ENCODE results near the gene MYG1.
"Not testable (repeated sequence)": the region's sequence is repeated elsewhere in the genome, so short reads cannot be mapped to it uniquely, and the experiment has no call there.

Gene MYG1

DNA sequence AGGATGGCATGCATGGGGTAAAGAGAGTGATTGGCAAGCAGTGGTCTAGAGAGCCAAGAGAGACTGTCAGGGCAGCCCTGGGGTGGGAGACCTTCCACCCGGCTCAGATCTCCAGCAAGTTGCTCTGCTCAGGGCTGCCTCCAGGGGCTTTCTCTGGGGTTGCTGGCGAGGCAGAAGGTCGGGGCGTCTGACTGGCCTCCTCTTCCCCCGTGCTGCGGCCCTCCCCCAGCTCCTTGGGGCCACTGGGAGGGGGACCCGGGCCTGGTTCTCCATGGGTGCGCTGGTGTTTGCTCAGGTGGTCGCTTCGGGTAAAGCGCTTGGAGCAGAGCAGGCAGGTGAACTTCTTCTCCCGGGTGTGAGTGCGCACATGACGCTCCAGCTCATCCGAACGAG, 28.5 kb downstream of the MYG1 start:
- DNase-seq: no peak

DNA sequence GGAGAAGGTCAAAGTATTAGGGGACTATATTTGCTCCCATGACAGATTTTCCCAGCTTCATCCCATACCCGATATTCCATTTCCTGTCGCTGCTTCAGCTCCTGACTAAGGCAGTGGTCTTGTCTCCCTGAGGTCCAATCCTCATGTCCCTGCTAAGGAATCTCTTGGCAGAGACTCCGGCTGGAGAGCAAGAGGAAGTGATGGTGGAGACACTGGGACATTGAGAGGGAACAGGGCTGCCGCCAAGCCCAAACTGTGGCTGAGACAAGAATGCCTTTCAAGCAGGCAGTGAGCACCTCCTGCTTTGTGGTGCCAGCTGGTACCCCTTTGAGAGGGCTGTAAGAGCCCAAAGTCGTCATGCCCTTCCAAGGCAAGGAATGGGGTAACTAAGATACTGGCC, 31.2 kb downstream of the MYG1 start:
- DNase-seq: no peak

DNA sequence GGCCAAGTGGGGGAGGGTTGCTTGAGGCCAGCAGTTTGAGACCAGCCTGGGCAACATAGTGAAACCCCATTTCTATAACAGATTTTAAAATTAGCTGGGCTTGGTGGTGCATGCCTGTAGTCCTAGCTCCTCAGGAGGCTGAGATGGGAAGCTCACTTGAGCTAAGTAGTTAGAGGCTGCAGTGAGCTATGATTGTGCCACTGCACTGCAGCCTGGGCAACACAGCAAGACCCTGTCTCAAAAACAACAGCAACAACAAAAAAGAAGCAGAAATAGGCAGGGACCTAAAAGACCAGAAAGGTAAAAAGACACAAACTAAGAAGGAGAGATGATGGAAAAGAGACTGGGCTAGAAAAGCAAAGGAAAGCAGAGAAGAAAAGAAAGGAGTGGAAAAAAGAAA, 32.8 kb downstream of the MYG1 start:
- not testable (repeated sequence) for DNase-seq

DNA sequence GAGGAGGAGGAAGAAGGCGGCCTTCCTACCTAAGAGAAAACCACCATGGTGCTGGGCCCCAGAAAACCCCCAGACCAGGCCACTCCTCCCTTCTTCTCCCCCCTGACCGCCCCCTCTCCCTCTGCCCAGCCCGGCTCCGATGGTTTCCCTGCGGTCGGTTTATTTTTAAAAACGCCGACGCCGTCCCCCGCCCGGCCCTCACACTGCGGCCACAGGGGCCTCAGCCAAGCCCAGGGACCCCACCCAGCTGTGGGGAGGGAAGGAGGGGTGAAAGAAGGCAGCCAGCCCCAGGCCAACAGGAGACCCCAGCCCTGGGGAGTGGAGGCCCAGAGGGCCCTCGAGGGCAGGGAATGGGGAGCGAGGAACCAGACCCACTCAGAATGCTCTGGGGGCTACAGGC, 33.2 kb downstream of the MYG1 start:
- DNase-seq: no peak

DNA sequence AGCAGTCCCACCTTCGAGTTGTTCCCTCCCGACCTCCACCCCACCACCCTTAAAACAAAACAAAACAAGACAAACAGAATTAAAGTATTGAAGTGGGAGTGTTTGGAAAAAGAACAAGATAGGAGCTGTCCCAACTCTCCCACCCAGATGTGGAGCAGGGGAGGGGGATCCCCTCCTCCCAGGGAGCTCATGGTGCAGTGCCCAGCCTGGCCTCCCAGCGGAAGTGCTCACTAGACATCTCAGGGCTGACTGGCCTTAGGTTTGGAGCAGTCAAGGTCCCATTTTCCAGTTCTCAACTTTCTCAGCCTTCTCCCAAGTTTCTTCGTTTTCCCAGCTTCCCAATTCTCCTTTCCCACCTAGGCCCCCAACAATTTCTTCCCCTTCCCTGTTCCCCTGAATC, 33.8 kb downstream of the MYG1 start:
- DNase-seq: no peak

DNA sequence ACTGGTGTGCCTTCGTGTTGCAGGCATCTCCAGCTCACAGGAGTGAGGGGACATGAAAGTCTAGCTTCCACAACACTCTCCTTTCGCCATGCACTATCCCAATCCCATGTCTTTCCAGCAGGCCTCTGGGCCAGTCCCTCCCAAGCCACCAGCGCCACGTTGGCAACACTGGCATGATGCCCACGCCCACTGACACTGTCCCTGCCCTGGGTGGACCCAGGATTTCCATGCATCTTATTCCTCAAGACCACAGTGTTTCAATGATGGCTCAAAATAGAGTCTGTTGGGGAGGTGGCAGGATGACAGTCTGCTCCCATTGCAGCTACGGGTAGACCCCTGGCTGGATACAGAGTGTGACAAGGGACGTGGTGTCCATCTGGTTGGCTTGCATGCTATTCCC, 34.4 kb downstream of the MYG1 start:
- no peak for DNase-seq

DNA sequence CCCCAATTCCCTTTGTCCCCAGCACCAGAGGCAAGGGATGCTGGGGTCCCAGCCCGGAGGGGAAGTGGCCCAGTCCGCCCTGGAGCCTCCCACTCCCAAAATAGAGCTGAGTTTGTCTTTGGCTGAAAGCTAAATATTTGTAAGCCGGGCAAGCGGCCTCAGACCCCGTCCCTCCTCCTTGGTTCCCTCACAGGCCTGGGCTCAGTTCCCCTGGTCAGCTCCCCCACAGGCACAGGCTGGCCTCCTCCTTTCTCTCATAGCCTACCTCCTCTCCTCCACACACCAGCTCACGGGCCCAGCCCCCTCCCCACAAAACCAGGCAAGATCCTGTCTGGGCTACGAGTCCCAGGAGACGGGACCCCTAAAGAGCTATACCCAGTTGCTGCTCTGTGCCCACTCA, 35.3 kb downstream of the MYG1 start:
- no peak for DNase-seq

DNA sequence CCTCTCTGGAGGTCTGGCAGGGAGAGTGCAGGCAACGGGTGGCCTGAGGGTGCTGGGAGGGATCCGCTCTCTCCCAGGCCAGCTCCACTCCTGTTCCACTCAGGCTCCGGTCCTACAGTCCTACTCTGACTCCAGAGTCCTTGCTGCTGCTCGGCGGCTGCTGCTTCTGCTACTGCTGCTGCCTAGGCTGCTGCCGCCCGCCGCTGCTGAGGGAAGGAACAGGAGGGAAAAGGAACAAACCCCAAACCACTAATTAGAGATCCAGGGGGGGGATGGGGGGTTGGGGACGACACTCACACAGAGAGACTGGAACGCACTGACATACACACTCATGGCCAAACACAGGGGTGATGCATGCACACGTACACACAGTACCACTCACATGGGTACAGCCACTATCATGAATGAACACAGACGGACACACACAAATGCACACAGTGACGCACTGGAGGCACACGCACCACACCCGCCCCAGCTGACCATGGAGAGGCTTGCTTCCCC, 36.7 kb downstream of the MYG1 start, which contains the start of gene SP7:
Gene SP7 (minus strand): TSS at position 174 of the 501 bp plus-strand sequence. CDS start 708 bp downstream, outside the sequence.
- no peak for DNase-seq

DNA sequence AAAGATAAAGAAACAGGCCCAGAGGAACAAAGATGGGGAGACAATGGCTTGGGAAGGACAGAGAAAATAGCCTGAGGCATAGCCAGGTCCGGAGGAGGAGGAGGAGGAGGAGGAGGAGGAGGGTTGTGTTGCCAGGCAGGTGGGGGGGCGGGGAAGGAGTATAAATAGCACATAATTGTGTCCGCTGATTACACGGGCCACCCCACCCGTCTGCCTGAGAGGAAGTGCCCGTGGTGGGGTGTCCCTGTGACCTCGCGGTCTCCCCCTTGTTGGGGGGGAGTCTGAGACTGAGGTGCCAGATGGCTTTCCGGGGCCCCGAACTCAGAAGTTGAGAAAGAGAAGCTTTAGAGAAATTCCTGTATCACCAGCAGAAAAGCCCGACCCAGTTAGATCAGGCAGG, 38.5 kb downstream of the MYG1 start:
- no peak for DNase-seq

DNA sequence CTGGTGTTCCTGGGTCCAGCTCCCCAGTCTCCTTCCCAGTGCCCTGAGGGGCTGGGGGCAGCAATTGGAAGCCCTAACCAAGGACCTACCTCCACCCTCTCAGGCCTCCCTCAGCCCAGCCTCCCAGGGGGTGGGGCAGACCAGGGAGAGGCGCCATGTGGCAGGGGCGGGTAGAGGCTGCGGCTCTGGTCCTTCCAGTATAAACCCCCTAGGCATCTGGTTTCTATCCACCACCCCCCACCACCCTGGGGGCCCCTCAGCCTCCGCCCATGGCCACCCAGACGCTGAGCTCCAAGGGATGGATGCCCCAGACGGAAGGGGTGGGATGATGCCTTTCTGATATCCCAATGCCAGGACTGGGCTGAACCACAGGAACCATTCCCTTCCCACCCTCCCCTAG, 39.4 kb downstream of the MYG1 start:
- no peak for DNase-seq

DNA sequence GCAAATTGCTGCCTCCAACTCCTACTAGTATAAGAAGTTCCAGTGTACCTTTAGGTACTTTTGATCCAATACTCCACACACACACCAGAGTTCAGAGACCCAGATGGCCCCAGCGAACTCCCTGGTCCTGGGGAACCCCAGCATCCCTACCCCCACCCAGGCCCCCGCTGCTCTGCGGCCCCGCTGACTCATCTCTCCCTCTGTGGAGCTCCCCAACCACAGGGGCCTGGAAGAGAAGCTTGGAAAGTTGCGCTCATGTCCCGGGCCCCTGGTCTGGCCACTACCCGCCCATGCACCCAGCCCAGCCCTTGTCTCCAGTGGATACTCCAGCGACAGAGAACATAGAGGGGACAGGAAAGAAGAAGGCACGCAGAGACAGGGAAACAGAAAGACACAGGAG, 40.9 kb downstream of the MYG1 start:
- no peak for DNase-seq

DNA sequence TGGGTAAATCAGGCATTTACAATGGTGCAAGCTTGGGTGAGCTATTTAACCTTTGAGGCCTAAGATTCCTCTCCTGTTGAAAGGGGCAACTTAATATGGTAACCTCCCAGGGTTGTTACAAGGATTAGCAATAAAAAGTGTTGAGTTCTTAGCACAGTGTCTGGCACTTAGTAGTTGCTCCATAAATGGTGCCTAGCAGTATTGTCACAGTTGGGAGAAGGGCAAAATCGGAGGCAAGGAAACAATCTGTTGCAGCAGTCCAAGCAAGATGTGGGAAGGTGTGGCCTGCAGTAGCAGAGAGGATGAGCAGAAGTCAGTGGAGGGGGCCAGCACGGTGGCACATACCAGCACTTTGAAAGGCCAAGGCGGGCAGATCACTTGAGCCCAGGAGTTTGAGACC, 44.0 kb downstream of the MYG1 start:
- DNase-seq: no peak

DNA sequence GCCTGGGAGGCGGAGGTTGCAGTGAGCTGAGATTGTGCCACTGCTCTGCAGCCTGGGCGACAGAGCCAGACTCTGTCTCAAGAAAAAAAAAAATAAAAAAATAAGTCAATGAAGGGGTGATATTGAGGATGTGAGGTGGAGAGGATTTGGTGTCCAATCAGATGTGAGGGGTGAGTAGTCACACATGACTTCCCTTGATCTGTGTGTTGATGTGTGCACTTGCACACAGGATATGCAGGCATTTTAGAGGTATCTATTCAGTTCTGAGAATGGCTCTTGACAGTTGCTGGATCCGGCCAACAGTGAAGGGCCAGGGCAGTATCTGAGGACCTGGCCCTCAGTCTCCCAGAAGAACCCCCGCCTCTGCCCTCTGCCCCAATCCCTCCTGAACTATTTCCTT, 44.5 kb downstream of the MYG1 start:
- no peak for DNase-seq

DNA sequence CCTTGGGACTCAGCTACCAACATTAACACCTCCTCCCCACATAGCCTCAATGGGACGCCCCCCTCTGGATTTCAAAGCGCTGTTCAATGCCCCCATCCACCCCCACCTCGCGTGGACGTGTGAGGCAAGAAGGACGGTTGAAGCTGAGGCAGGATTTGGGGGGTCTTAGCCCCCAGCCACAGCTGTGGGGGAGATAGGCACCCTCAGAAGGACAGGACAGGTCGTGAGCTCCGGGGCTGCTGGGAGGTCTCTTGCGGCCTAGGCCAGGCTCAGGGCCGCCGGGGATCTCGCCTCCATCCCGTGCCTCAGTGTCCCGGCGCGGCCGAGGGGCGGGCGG, 45.0 kb downstream of the MYG1 start:
- no peak for DNase-seq

DNA sequence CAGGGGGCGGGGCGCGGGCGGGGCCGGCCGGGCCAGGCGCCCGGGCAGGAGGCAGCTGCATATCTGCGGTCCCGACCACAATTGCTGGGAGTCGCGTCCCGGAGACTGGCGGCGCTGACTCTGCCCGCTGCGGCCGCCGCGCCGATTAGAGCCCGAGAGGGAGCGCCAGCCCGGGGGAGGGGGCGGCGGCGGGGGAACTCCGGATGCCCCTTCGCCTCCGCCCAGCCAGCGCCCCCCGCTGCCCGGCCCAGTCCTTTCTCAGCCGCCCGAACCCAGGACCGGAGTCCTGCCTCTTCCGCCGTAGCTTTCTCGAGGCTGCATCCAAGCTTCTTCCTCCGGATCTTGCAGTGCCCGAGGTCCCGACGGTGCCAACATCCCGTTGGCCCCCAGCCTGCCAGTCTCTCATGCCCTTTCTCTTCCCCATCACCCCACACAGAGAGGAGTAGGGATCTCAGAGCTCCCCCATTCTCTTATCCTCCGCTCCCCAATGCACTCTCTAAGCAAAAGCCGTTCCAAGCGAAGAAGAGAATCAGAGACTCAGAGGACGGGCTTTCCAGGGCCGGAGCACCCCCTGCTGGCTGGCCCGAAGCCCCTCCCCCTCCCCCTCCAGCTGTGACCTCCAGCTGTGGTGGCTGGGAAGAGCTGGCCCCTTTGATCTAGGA, 45.5 kb downstream of the MYG1 start:
- no peak for DNase-seq

DNA sequence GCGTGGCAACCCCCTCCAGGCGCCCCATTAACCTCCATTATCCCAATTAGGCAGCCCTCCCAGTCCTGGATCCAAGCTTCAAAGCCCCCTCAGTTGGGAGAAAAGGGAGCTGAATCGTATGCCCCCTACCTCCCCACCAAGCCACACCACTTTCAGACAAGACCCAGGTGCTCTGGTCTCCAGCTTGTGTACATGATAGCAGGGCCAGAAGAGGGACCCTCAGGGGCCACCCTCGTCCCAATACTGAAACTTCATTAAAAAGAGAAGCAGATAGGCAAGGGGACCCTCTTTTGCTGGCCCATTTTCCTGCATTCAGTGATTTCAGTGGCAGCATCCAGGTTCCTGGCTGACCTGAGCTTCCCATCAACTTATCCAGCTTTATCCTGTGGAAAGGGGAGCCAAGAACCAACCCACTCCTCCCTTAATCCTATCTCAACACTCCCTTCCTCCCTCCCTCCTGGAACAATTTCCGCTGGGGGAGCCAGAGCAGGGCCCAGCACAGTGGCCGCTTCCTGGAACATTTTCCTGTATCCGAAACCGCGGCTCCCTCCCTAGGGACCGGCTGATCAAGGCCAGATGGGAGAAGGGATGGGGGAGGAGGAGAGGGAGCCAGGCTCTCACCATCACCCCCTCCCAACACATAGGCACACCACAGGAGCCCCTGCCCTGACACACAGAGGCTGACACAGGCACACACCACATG, 46.1 kb downstream of the MYG1 start:
- no peak for DNase-seq

DNA sequence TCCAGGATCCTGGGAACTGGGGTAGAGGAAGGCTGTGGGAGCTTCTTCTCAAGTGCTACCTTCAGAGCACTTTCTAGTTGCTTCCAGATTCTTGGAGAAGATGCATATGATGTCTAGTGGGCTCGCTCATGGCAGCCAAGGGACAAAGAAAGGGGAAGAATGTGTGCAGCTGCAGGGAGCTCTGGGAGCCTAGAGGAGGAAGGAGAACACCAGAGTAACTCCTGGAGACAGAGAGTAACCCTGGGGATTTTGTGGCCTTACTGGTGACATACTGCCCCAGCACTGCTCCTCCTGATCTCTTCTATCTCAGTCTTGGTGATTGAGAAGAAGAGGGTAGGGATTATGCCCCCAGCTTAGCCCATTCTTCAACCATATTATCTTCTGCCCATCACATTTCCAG, 47.0 kb downstream of the MYG1 start:
- DNase-seq: no peak

DNA sequence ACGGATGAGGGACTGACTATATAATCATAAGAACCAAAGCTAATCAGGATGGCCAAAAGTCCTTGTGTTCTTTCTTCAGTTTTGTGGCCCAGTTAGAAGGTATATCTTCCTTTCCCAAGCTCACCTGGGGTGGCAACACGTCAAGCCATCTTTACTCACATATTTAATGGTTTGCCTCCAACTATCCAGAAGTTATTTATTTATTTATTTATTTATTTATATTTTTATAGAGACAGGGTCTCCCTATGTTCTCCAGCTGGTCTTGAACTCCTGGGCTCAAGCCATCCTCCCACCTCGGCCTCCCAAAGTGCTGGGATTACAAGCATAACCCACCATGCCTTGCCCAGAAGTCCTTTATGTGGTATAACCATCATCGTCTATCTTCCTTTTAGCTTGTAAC, 48.4 kb downstream of the MYG1 start:
- no peak for DNase-seq

DNA sequence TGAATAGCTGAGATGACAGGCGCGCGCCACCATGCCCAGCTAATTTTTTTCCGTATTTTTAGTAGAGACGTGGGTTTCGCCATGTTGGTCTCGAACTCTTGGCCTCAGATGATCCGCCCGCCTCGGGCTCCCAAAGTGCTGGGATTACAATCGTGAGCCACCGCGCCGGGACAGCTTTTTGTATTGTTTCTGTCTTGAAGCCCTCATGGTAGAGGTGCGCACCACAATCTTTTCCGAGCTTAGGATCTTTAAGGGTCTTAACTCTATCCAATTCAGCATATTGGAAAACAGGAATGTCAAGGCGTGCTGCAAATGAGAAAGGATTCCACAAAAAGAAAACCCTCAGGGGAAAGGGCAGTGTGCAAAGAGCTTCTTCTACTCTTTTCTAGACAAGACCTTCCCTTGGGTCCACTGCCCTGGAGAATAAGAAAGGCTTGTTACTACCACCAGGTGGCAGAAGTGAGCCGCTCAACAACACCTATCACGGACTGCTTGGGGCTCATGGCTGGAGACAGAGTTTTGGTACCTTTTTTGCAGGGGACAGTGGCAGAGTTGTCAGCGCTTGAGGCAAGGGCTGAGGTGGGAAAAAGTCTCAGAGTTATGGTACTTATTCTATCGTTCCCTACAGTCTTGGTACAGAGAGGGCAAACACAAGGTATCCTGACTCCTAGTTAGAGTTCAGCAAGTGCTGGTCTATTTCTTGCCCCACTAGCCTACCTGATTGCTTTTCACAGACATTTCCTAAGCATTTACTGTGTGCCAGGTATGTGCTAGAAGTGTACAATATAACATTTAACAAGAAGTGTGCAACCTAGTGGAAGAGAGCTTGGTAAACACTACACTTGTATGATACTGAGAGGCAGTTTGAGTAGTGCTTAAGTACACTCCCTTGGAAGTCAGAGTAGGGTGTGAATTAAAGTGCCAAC, 53.1 kb downstream of the MYG1 start:
- DNase-seq: peak; percentile 40

DNA sequence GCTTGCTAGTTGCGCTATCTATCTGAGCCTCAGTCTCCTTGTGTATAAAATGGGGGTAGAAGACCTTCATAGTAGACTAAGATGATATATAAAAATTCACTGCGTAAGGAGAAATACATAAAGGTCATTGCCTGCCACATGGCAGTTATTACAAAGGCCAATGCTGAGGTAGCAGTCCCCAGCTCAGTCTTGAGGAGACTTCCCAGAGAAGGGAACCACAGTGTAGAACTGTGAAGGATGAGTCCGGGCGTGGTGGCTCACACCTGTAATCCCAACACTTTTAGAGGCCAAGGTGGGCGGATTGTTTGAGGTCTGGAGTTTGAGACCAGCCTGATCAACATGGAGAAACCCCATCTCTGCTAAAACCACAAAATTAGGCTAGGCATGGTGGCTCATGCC, 53.8 kb downstream of the MYG1 start:
- DNase-seq: no peak

DNA sequence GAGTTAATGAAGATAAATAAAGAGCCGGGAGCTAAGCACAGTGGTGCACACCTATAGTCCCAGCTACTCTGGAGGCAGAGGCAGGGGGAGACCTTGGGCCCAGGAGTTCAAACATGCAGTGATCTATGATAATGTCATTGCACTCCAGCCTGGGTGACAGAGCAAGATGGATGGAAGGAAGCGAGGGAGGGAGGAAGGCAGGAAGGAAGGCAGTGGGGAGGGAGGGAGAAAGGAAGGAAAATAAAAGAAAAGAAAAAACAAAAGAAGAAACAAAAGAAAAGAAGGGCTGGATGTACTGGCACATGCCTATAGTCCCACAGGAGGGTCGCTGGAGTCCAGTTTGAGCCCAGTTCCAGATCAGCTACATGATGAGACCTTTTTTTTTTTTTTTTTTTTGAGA, 55.6 kb downstream of the MYG1 start:
- no peak for DNase-seq
